PFSK-1 (cell line): ENCODE measurements around the gene PEX6.

ENCODE experiments used
- FOXP2 ChIP-seq: optimal IDR thresholded peaks from 2 replicates; pipeline ENCODE3; 2011; ENCODE audit warnings: borderline replicate concordance, control low read depth, inconsistent platforms; ENCODE audit not compliant: insufficient read depth; ENCODE audit errors: extremely low read length, extremely low read depth
- POLR2AphosphoS5 ChIP-seq: IDR thresholded peaks from 2 replicates; pipeline ENCODE4 v1.6.1; 2012; ENCODE audit warnings: low read depth, mild to moderate bottlenecking, control low read depth, low read length, moderate library complexity
- SIN3A ChIP-seq: IDR thresholded peaks from 2 replicates; pipeline ENCODE4 v1.6.1; 2012; ENCODE audit warnings: mild to moderate bottlenecking, low read length, moderate library complexity, borderline replicate concordance; ENCODE audit not compliant: insufficient read depth
- TAF1 ChIP-seq: IDR thresholded peaks from 2 replicates; pipeline ENCODE4 v1.6.1; 2012; ENCODE audit warnings: low read length, control low read depth, borderline replicate concordance; ENCODE audit not compliant: insufficient read depth
- TF ChIP-seq, protein P1 (sequence below), 2 experiments: IDR thresholded peaks; 2 replicates each; pipeline versions ENCODE4 v1.6.1 to v1.8.0; 2011 to 2012; ENCODE audit warnings: low read depth in 2 of 2, low read length in 2 of 2, control low read depth in 1 of 2, inconsistent platforms in 1 of 2, mild to moderate bottlenecking in 1 of 2, moderate library complexity in 1 of 2; ENCODE audit not compliant: insufficient read depth in 1 of 2

PEX6 gene

DNA sequence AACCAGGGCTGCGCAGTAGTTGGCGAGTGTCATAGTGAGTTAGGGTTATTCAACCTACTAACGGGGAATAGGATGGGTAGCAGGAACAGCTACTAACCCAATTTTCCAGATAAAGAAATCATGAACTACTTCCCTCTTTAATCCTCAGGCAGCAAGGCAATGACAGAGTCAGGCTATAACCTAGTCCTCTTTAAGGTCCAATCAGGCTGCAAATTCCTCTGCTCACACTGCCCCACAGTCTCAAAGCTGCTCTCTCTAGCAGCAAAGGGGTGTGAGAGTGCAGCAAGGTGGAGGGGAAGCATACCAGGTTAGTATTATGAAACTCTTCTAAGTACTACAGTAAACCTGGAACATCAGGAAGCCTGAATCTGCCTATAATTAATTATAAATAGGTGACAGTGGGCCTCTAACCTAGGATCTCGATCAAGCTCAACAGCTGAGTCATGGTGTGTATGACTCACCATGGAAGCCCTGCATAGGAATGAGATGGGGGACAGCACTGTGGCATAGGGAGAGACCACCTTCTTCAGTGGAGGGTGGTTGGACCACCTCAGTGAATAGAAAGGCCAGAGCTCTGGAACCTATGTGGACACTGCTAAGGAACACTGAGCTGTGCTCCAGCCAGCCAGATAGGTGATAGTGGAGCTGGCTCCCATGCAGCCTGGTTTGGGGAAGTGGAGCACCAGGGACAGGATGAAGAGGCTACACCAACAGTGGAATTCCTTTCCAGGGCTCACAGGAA, 7.9 kb downstream of the PEX6 start:
- TF ChIP-seq POLR2AphosphoS5 (no peak), SIN3A (no peak), FOXP2 (no peak), TAF1 (no peak)
- TF ChIP-seq, protein P1, sequence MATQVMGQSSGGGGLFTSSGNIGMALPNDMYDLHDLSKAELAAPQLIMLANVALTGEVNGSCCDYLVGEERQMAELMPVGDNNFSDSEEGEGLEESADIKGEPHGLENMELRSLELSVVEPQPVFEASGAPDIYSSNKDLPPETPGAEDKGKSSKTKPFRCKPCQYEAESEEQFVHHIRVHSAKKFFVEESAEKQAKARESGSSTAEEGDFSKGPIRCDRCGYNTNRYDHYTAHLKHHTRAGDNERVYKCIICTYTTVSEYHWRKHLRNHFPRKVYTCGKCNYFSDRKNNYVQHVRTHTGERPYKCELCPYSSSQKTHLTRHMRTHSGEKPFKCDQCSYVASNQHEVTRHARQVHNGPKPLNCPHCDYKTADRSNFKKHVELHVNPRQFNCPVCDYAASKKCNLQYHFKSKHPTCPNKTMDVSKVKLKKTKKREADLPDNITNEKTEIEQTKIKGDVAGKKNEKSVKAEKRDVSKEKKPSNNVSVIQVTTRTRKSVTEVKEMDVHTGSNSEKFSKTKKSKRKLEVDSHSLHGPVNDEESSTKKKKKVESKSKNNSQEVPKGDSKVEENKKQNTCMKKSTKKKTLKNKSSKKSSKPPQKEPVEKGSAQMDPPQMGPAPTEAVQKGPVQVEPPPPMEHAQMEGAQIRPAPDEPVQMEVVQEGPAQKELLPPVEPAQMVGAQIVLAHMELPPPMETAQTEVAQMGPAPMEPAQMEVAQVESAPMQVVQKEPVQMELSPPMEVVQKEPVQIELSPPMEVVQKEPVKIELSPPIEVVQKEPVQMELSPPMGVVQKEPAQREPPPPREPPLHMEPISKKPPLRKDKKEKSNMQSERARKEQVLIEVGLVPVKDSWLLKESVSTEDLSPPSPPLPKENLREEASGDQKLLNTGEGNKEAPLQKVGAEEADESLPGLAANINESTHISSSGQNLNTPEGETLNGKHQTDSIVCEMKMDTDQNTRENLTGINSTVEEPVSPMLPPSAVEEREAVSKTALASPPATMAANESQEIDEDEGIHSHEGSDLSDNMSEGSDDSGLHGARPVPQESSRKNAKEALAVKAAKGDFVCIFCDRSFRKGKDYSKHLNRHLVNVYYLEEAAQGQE (IDR thresholded peaks at IDR 0.05; ENCODE audit: insufficient read depth in 1 of 2, low read depth in 2 of 2, low read length in 2 of 2) = no peak

DNA sequence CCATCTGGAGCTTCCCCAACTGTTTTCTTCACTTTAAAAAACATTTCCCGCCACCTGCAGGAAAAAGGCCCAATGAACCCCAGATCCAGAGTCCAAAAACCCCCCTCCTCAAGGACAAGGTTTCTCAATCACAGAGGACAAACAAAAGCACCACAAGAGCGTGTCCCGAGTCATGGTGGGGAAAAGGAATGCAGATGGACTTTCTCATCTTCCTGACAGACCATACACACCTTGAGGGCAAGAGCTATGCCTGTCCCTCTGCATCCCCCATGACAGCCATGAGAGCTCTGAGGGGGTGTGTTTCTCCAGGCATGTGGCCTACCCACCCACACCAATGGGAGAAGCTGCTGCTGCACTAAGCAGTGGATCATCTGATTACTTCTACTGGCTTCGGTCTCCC, 9.0 kb downstream of the PEX6 start:
- TF ChIP-seq TAF1 (no peak), FOXP2 (no peak), SIN3A (no peak), POLR2AphosphoS5 (no peak)
- TF ChIP-seq, protein P1 (IDR thresholded peaks at IDR 0.05; ENCODE audit: insufficient read depth in 1 of 2, low read depth in 2 of 2, low read length in 2 of 2) = no peak

DNA sequence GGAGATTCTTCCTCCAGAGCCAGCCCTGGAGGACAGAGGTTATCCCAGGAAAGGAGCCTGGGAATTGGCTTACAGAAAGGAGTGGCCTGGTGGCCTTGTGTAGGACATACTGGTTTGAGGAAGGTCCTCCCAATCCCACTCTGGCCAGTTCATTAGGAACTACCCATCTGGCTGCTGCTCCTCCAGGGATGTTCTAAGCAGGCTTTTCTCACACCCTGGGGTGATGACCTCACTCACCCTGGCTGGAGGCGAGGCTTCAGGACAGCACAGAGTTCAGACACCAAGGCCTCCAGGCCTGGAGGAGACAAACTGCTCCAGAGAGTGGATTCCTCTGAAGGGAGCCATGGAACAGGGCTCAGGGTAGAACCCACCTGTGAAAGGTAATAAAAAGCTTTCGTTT, 9.6 kb downstream of the PEX6 start:
- no peak for TF ChIP-seq POLR2AphosphoS5
- no peak for TF ChIP-seq SIN3A
- TF ChIP-seq, protein P1 (IDR thresholded peaks at IDR 0.05; ENCODE audit: insufficient read depth in 1 of 2, low read depth in 2 of 2, low read length in 2 of 2) = no peak
- no peak for TF ChIP-seq FOXP2
- TF ChIP-seq TAF1 = no peak

DNA sequence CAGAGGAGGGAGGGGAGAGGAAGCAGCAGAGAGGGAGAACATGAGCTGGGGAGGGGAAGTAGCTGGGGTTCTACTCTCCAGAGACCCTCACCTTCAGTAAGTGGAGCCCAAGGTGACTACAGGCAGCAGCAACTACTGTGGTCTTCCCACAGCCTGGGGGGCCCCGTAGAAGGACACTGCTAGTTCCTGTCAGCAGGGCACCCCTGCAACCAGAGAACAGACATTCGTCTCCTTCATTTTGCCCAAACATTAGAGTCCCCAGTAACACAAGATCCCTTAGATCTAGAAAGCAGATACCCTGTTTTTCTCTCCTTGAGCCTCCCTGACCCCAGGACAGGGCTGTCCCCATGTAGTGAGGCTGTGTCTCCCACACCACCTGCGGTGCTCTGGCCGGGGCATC, 10.2 kb downstream of the PEX6 start:
- no peak for TF ChIP-seq FOXP2

DNA sequence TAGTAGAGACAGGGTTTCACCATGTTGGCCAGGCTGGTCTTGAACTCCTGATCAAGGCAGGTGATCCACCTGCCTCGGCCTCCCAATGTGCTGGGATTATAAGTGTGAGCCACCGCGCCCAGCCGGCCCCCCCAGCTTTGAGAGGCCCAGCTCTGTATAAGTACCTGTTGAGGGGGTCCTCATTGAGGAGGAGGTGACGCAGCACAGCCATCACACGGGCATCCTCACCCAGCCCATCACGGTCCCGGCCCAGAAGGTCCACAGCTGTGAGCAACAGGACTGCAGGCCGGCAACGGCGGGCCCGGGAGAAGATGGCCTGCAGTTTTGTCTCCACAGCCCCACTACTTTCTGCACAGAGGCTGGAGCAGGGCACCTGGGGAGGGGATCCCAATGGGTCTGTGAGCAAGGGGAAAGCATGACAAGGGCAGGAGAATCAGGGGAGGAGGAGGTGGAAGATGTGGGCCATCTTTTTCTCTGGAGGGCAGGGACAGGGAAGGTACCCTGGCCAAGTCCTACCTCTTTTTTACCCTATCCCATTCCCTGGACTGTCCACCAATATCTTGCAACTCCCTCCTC, 10.8 kb downstream of the PEX6 start:
- TF ChIP-seq SIN3A (no peak), TAF1 (no peak), FOXP2 (no peak), POLR2AphosphoS5 (no peak)
- TF ChIP-seq, protein P1 (IDR thresholded peaks at IDR 0.05; ENCODE audit: insufficient read depth in 1 of 2, low read depth in 2 of 2, low read length in 2 of 2) = no peak
